Spinal cord (tissue), 10 donors: Measurements from ENCODE around the gene AKAP13. TPM values are rescaled to one million over a fixed set of nuclear protein-coding genes. Genes with fewer than 3 reads are reported as not detected.
"Not testable (repeated sequence)": the region's sequence is repeated elsewhere in the genome, so short reads cannot be mapped to it uniquely, and the experiment has no call there.

Source experiments
- DNase-seq, 6 donors: peaks; one replicate each; pipeline versions ENCODE4 v3.0.0 to v3.0.0-alpha.2; 2013 to 2015; ENCODE audit warnings: low spot score in 6 of 6, low read depth in 4 of 6
- H3K27ac ChIP-seq: one replicate; pipeline ENCODE4 v1.5.1; 2013; ENCODE audit warnings: low read depth, low read length, control low read depth
- H3K27me3 ChIP-seq: one replicate; pipeline ENCODE4 v1.6.1; 2013; ENCODE audit warnings: low read length; ENCODE audit not compliant: control insufficient read depth, insufficient read depth
- H3K36me3 ChIP-seq: one replicate; pipeline ENCODE4 v1.6.1; 2013; ENCODE audit warnings: low read length; ENCODE audit not compliant: control insufficient read depth, insufficient read depth
- H3K4me1 ChIP-seq: one replicate; pipeline ENCODE4 v1.6.1; 2013; ENCODE audit warnings: low read length; ENCODE audit not compliant: control insufficient read depth, insufficient read depth
- H3K4me3 ChIP-seq: one replicate; pipeline ENCODE4 v1.5.1; 2013; ENCODE audit warnings: low read depth, low read length, control low read depth
- H3K9me3 ChIP-seq: one replicate; pipeline ENCODE4 v1.6.1; 2013; ENCODE audit warnings: low read length; ENCODE audit not compliant: control insufficient read depth, insufficient read depth
- WGBS: methylation state at CpG from one replicate; pipeline ENCODE4 v1.1.5; 2013; ENCODE audit warnings: missing lambda C conversion rate; ENCODE audit not compliant: insufficient coverage; 5-methylcytosine and 5-hydroxymethylcytosine counted together
- polyA plus RNA-seq, 2 donors: library from polyadenylated mRNA; unstranded; fragments of 120-200 nt; gene quantifications; one replicate each; pipeline ENCODE4 v1.2.1, GENCODE V29; 2013; ENCODE audit not compliant: insufficient read length in 2 of 2
- total RNA-seq, 2 donors: library from RNA; depleted of rRNA in 1 of 2; stranded (reverse); fragments of 120-200 nt in 1 of 2; fragments of >200 nt in 1 of 2; gene quantifications; one replicate each; pipeline versions ENCODE4 v1.2.3 to v1.2.4, GENCODE V29; 2013 to 2014
- donor health status: healthy.

The AKAP13 gene
- total and polyA plus RNA-seq, 4 donors: 52.5 to 114 (median 89.2) TPM

DNA sequence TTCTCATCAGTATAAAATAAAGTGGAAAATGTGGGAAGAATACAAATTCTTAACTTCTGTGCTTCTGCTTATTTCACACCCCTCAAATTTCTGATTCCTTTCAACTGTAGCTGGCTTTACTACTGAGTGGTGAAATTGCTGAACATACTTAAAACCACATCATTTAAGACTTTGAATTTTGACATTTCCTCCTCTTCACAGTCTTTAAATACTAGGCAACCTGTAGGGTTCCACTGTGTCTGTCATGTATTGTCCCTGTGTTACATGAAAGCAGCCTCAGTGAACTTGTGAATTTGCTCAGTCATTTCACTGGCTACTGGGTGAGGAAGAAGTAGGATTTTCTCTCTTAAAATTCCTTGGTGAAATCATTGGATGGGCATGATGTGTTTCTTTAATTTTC is 101.1 kb downstream of the AKAP13 start:
- H3K36me3 ChIP-seq, H3K9me3 ChIP-seq, H3K27ac ChIP-seq, DNase-seq, H3K4me1 ChIP-seq, H3K4me3 ChIP-seq, H3K27me3 ChIP-seq: not testable (repeated sequence)

- no peak for DNase-seq
- Histone ChIP-seq H3K27me3 (no peaks in the 10 kb centered on the region), H3K27ac (no peak overlapping the region), H3K4me3 (no peak overlapping the region), H3K4me1 (peaks cover 4% of the 10 kb centered on the region), H3K9me3 (no peaks in the 10 kb centered on the region), H3K36me3 (no peaks in the 10 kb centered on the region)
- WGBS: 48% methylated on average over 3 of the region's 6 CpGs
Observed at GRCh38 chr15:85482894-85483293, 102.5 kb downstream of the AKAP13 start.

DNA sequence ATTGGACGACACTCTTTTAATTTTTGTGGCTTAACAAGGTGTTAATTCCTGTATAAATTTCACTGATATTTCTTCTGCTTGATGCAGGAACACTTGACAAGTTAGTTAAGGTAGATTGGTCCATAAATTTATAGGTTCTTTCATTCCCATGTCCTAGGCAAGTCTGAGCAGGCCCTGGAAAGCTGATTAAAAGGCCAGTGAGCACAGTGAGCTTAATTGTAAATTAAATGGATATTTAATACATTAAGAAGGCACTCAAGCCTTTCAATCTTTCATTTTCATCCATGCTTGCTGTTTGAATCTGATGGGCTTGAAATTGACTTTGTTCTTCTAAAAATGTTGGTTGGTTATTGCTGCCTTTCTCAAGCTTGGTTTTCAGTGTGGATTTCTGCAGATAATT is 103.6 kb downstream of the AKAP13 start:
- H3K4me1 ChIP-seq, H3K36me3 ChIP-seq, H3K27ac ChIP-seq, H3K9me3 ChIP-seq, H3K27me3 ChIP-seq, H3K4me3 ChIP-seq, DNase-seq: not testable (repeated sequence)
- WGBS: no CpG with 5 or more reads among the region's 1 CpG

DNA sequence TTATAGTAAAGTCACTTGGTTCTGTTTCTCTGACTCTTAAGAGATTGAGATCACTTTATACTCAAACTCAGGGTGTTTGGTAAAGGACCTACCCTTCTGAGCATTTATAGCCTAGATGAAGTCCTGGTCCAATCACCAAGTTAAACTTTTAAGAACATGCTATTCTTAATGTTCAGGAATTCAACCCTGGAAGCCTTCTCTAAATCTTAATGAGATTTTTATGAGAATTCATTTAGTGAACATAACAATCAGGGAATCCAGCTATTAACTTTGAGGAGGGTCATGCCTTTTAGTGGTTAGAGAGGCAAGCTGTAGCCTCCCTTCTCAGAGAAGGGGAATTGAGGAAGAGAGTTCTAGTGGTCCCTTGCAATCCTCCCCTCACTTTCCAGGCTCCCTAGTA is 104.5 kb downstream of the AKAP13 start:
- not testable (repeated sequence) for H3K4me1 ChIP-seq, H3K4me3 ChIP-seq, H3K27ac ChIP-seq, H3K27me3 ChIP-seq, H3K36me3 ChIP-seq, H3K9me3 ChIP-seq, DNase-seq

DNA sequence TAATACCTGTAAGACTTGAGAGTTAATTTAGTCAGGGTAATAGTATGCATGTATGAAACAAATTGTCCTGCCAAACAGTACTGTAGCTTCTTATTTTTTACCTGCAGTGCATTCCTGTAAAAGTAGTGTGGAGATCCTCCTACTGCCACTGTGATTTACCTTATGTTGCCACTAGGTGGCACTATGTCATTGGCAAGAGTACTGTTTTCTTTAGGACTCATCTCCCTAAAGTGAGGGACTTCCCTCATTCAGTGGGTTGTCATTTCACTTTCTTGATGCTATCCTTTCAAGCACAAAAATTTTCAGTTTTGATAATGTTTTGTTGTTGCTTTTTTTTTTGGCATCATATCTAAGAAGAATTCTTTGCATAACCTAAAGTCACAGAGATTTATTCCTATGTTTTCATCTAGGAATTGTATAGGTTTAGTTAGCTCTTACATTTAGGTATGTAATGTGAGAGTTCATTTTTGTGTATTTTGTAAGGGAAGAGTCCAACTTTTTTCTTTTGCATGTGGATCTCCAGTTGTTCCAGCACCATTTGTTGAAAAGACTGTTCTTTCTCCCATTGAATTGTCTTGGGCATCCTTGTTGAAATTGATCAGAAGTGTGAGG is 105.7 kb downstream of the AKAP13 start:
- Histone ChIP-seq H3K9me3 (no peaks in the 10 kb centered on the region), H3K4me1 (peaks cover 4% of the 10 kb centered on the region), H3K4me3 (no peak overlapping the region), H3K27me3 (no peaks in the 10 kb centered on the region), H3K27ac (no peak overlapping the region), H3K36me3 (no peaks in the 10 kb centered on the region)
- DNase-seq: peak in 5 of 6 donors; percentile 66 to 96 (median 78)

- H3K9me3 ChIP-seq, H3K4me3 ChIP-seq, DNase-seq, H3K27me3 ChIP-seq, H3K4me1 ChIP-seq, H3K27ac ChIP-seq, H3K36me3 ChIP-seq: not testable (repeated sequence)
- 99% methylated on average over 6 of the region's 7 CpGs for WGBS
Observed at GRCh38 chr15:85487796-85488195, 107.4 kb downstream of the AKAP13 start.

DNA sequence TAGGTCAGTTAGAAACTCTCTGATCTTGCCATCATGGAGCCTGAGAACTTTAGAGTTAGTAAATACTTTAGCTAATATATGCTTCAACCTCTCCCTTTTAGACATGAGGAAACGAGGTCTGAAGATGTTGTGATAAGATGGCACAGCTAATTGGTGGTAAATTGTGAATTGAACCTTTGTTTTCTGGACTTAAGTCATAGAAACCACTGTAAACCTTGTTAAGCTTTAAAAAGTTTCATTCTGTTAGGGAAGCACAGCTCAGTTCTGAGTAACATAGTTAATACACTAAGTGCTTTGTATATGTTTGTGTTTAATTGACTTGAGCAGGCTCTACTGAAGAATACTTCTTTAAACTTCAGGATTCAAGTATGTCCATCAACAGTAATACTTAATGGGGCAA is 108.6 kb downstream of the AKAP13 start:
- Histone ChIP-seq H3K4me3 (no peak overlapping the region), H3K27ac (no peak overlapping the region), H3K9me3 (no peaks in the 10 kb centered on the region), H3K4me1 (no peaks in the 10 kb centered on the region), H3K36me3 (no peaks in the 10 kb centered on the region), H3K27me3 (no peaks in the 10 kb centered on the region)
- WGBS: no CpG with 5 or more reads among the region's 1 CpG
- DNase-seq: no peak

DNA sequence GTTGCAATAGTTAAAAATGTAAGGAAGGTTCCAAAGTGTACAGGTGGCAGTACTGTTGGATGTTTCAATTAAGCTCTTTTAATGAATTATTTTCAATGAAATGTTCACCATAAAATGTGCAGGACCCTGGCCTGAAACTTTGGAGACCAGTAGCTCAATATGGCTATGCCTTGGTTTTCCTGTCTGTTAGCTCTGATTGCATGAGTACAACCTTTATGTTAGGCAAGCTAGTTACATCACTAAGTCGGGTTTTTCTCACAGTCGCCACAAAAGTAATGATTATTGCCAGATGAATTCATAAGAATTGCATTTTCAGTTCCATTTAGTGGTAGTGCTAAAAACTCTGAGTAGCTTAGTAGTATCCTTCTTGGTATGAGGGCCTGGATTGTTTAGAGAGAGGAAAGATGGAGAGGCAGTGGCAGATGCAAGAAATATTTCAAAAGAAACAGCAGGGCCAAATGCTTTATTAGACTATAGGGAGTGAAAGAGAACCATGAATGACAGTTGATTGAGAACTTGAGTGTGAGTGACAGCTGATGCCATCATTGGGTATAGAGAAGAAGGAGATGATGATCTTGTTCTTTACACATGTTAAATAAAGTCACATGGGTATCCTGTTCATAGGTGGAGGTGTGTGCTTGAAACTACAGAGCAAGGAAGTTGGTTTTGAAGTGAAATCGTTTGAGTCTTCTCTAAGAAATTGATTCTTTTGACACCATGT is 109.5 kb downstream of the AKAP13 start:
- Histone ChIP-seq H3K4me1 (no peaks in the 10 kb centered on the region), H3K27me3 (no peaks in the 10 kb centered on the region), H3K9me3 (no peaks in the 10 kb centered on the region), H3K4me3 (no peak overlapping the region), H3K36me3 (no peaks in the 10 kb centered on the region), H3K27ac (no peak overlapping the region)
- WGBS: 94% methylated on average over 3 of the region's 3 CpGs
- no peak for DNase-seq

DNA sequence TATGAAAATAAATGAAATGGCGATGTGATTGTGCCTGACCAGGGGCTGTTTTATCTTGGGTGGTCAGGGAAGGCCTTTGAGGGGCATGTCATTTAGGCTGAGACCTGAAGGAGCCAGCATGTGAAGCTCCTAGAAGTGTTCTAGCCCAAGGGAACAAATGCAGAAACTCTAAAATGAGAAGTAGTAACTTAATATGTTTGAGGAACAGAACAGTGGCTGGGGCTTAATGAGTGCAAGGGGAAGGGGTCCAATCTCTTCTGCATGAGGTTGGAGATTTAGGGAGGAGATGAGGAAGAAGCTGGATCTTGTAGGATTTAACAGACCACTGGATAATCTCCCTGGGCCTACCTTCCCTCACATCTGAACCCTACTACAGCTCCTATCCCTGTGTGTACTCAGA is 110.5 kb downstream of the AKAP13 start:
- Histone ChIP-seq H3K27ac (no peak overlapping the region), H3K9me3 (no peaks in the 10 kb centered on the region), H3K36me3 (no peaks in the 10 kb centered on the region), H3K27me3 (no peaks in the 10 kb centered on the region), H3K4me3 (no peak overlapping the region), H3K4me1 (no peaks in the 10 kb centered on the region)
- DNase-seq: no peak
- 94% methylated on average over 1 of the region's 1 CpG for WGBS

GRCh38 chr15:85491691-85492090 is 111.3 kb downstream of the AKAP13 start:
- Histone ChIP-seq H3K27ac (no peak overlapping the region), H3K36me3 (no peaks in the 10 kb centered on the region), H3K4me3 (no peak overlapping the region), H3K4me1 (no peaks in the 10 kb centered on the region), H3K27me3 (no peaks in the 10 kb centered on the region), H3K9me3 (no peaks in the 10 kb centered on the region)
- WGBS: 80% methylated on average over 1 of the region's 4 CpGs
- no peak for DNase-seq
